CD4-positive, alpha-beta T cell treated with Interleukin-4 for 1 hour (primary cell): ENCODE results near the gene GPX3.

Source experiments
- DNase-seq, 2 donors: peaks; one replicate each; pipeline ENCODE4 v3.0.0-alpha.2; 2020 to 2022

GPX3 gene

GRCh38 chr5:151058891-151059489, 38.6 kb downstream of the GPX3 start:
- DNase-seq = no peak

GRCh38 chr5:151060742-151061141, 40.4 kb downstream of the GPX3 start:
- no peak for DNase-seq

GRCh38 chr5:151062405-151063141, 42.2 kb downstream of the GPX3 start:
- DNase-seq = no peak

- no peak for DNase-seq
These were observed 43.0 kb downstream of the GPX3 start for GRCh38 chr5:151063142-151063989.

GRCh38 chr5:151064916-151065499, 44.6 kb downstream of the GPX3 start:
- DNase-seq = no peak

GRCh38 chr5:151065609-151066008, 45.2 kb downstream of the GPX3 start:
- no peak for DNase-seq

GRCh38 chr5:151066920-151067319, 46.5 kb downstream of the GPX3 start:
- DNase-seq = no peak

- no peak for DNase-seq
These were observed 47.4 kb downstream of the GPX3 start for GRCh38 chr5:151067632-151068432.

- DNase-seq = no peak
These were observed 48.2 kb downstream of the GPX3 start for GRCh38 chr5:151068433-151069197.

- no peak for DNase-seq
These were observed 50.1 kb downstream of the GPX3 start for GRCh38 chr5:151070449-151070848.

- no peak for DNase-seq
These were observed 50.6 kb downstream of the GPX3 start for GRCh38 chr5:151071021-151071420.

- no peak for DNase-seq
These were observed 51.6 kb downstream of the GPX3 start for GRCh38 chr5:151071848-151072629.

GRCh38 chr5:151072630-151073025, 52.2 kb downstream of the GPX3 start:
- DNase-seq = no peak

- no peak for DNase-seq
These were observed 52.9 kb downstream of the GPX3 start for GRCh38 chr5:151073280-151073679.

- no peak for DNase-seq
These were observed 54.2 kb downstream of the GPX3 start for GRCh38 chr5:151074557-151074956.

GRCh38 chr5:151075698-151076331, 55.4 kb downstream of the GPX3 start:
- DNase-seq = no peak

- no peak for DNase-seq
These were observed 56.2 kb downstream of the GPX3 start for GRCh38 chr5:151076616-151077015.

- no peak for DNase-seq
These were observed 57.0 kb downstream of the GPX3 start for GRCh38 chr5:151077419-151077818.

- no peak for DNase-seq
These were observed 57.6 kb downstream of the GPX3 start for GRCh38 chr5:151077967-151078366.
